Placental pericyte (primary cell): Measurements from ENCODE around the gene NFYC. TPM values are rescaled to one million over a fixed set of nuclear protein-coding genes. Genes with fewer than 3 reads are reported as not detected.

Experiments
- small RNA-seq: library from RNA; depleted of rRNA; stranded (forward); fragments of <200 nt; gene quantifications from one replicate; pipeline ENCODE3, GENCODE V24; 2012; ENCODE audit warnings: low replicate concordance
- total RNA-seq: library from RNA; depleted of rRNA; stranded (reverse); fragments of >200 nt; gene quantifications from 2 replicates; pipeline ENCODE4 v1.2.3, GENCODE V29; 2012

The NFYC gene
- total RNA-seq = 22.1 and 41.1 TPM in 2 replicates

DNA sequence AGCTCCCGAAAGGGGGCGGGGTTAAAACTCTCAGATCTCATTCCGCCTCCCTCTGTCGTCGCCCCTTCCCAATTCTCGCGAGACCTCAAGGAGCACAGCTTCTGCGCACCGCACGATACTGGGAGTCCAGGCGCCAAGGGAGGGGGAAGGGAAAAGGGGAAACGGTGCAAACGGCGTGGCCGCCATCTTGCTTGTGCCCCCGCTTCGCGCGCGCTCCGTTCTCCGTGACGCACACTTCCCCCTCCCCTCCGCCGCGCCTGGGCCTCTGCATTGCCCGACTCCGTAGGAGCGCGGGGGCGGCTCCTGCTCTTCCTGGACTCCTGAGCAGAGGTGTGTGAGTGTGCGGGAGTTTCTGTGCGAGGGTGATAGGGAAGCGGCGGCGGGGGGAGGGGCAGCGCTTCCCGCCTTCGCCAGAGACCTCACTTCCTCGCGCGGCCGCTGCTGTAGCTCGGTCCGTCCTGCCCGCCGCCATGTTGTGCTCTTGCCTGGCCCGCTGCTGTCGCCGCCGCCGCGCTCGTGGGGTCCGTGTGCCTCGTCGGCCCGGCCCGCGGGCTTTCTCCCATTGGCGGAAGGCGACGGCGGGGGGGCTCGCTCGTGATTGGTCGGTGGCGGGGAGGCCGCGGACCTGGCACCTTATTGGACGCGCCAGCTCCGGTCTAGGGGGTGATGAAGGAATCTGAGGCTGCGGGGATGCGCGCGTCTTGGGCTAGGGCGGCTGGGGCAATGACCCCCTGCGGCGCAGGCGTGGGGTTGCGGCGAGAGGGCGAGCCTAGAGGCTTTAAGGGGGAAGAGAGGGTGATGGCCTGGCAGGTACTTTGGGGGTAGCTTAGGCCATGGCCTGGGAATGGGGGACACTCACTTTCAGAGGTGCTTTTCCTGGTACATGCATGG is at the start of gene NFYC:
TSS of gene NFYC (plus strand) at position 167 of the 891 bp plus-strand sequence. CDS start 47,140 bp downstream, outside the sequence.

DNA sequence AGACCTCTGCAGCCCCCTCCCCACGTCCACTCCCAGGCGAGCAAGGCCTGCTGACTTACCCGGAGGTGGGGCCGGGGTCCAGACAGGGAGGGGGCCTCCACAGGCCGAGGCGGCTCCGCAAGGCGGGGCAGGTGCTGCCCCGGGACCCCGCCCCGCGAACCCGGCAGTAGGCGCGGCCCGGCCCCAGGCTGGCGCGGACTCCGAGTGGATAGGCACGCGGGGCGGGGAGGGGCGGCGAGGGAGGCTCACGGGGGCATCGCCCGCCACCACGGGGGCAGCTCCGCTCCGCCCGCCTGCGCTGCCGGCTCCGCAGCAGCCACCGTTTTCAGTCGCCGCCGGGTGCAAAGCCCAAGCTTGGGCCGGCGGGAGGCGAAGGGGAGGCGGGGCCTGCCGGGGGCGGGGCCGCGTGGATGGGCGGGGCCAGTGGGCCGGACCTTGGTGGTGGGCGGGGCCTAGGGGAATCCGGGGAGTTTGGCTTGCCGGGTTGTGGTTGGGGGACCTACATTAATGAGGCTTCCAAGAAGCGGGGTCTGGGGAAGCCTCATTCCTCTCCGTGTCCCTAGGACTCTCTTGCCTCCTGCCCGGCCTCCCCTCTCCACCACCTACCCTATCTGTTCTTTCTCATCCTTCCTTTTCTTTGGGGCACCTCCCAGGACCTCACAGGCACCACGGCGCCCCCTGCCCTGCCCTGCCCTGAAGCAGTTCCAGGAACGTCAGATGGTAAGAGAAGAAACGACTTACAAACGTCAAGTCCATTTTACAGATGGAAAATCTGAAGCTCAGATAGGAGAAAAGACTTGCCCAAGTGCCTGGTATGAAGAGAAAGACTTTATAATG is 26.0 kb upstream of the NFYC start, which contains the start of gene RIMS3:
TSS of gene RIMS3 (minus strand) at position 348 of the 837 bp plus-strand sequence. CDS start 23,757 bp downstream, outside the sequence.

DNA sequence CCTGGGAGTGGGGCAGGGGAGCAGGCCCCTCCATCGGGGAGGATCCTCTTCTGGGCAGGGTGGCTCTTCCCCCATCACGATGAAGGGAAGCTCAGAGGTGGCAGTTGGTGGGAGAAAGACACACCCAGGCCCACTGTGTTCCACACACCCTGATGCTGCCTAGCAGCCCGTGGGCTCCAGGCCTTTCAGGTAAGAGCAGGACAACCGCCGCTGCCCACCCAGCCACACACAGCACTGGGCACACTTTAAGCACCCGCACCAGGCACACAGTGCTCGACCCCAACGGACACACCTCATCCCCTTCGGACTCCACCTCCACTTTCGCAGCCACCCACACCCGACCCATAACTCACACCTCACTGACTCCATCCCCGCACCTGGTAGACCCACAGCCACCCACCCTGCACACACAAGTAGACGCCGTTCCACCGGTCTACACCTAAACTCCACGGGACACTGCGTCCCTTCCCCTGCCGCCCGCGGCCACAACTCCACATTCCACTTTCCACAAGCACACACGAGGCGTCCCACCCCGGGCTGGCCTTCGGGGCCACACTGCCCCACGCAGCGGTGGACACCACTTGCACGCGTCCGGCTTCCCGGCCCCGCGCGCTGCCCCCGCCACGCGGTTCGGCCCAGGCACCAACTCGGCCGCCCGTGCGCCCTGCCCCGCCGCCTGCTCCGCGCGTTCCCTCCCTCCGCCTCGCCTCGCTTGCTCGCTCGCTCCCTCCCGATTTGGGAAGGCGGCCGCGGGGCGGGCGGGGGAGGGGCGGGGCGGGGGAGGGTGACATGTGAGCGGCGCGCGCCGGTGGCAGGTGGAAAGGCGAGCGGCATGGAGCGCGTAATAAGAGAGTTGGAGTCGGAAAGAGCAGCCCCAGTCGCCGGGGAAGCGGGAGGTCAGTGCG is 91.7 kb downstream of the NFYC start, which contains the start of gene KCNQ4:
TSS of gene KCNQ4 (plus strand) at position 787 of the 905 bp plus-strand sequence. CDS start 307 bp downstream, outside the sequence.

Small RNAs within 50 kb of the gene (small RNA-seq; reads per million reads assigned to genes)
- gene MIR30C1 (3.1 reads per million, percentile 79 among the genes with 10 or more reads in this experiment), gene MIR30E (1,295 reads per million, percentile 100 among the genes with 10 or more reads in this experiment), gene RN7SL326P (not detected)

Other genes with a start within 250 kb of the NFYC start
- 3.5 and 13.2 TPM in 2 replicates for gene ZFP69B, start 241.2 kb upstream of the NFYC start, total RNA-seq
- gene ZFP69, start 214.4 kb upstream of the NFYC start, total RNA-seq = 1.3 and 4.0 TPM in 2 replicates
- 5.0 and 12.3 TPM in 2 replicates for gene EXO5, start 182.9 kb upstream of the NFYC start, total RNA-seq
- 1.8 and 4.3 TPM in 2 replicates for gene ZNF684, start 160.1 kb upstream of the NFYC start, total RNA-seq
- 0.14 and 0.66 TPM in 2 replicates for gene RIMS3, start 26.0 kb upstream of the NFYC start, total RNA-seq
- under 0.01 TPM in 1 of 2 replicates, not detected in the other for gene KCNQ4, start 92.1 kb downstream of the NFYC start, total RNA-seq
- 1.8 and 10.2 TPM in 2 replicates for gene CITED4, start 170.7 kb downstream of the NFYC start, total RNA-seq